BJ (cell line): ENCODE data around the gene JOSD1. TPM values are rescaled to one million over a fixed set of nuclear protein-coding genes. Genes with fewer than 3 reads are reported as not detected.

Experiments
- CTCF ChIA-PET: fragments of 350-600 bp; formaldehyde crosslinking; extraction: SDS; loops from one replicate; lab custom pipeline; 2021; ENCODE audit warnings: antibody characterized with exemption, inconsistent platforms; lab: Yijun Ruan, JAX
- POLR2A ChIA-PET: fragments of 300-600 bp; sonication (Branson Sonifier 250); formaldehyde crosslinking; extraction: SDS; loops from one replicate; lab custom pipeline; 2021; ENCODE audit warnings: antibody characterized with exemption; lab: Charles Lee
- DNase-seq: peaks from one replicate; pipeline ENCODE4 v3.0.0-alpha.2; 2011; ENCODE audit warnings: low read depth
- H3K27me3 ChIP-seq: 2 replicates; pipeline ENCODE4 v1.6.0; 2011; ENCODE audit warnings: low read length; ENCODE audit not compliant: control insufficient read depth, insufficient read depth
- H3K36me3 ChIP-seq: 2 replicates; pipeline ENCODE4 v1.5.1; 2011; ENCODE audit warnings: low read length; ENCODE audit not compliant: control insufficient read depth, insufficient read depth
- H3K4me3 ChIP-seq: 2 replicates; pipeline ENCODE4 v1.5.1; 2011; ENCODE audit warnings: low read depth, mild to moderate bottlenecking, control low read depth, low read length
- CTCF ChIP-seq: IDR thresholded peaks from 2 replicates; pipeline ENCODE4 v1.5.1; 2011; ENCODE audit warnings: low read depth, mild to moderate bottlenecking, control low read depth, inconsistent platforms, low read length, moderate library complexity; ENCODE audit not compliant: insufficient read depth
- polyA plus RNA-seq: library from polyadenylated mRNA; depleted of rRNA; stranded (reverse); fragments of >200 nt; gene quantifications from 2 replicates; pipeline ENCODE4 v1.2.3, GENCODE V29; 2011

The JOSD1 gene
- polyA plus RNA-seq, 1 experiment = 43.6 TPM

GRCh38 chr22:38656256-38657044 is 44.3 kb downstream of the JOSD1 start, which contains the start of the genes CBY1 and FAM227A:
Gene CBY1, plus strand, starts transcription at chr22:38656638. Its CDS starts 11,417 bp downstream, at chr22:38668055.
Gene FAM227A, minus strand, starts transcription at chr22:38656392. Its CDS starts 6,224 bp downstream, at chr22:38650168.
- DNase-seq = no peak
- H3K27me3 ChIP-seq = no peaks in the 10 kb centered on the region
- peak within 1 kb of the TSS; percentile 80 for H3K4me3 ChIP-seq
- CTCF ChIA-PET = no interaction called here
- POLR2A ChIA-PET = no interaction called here
- TF ChIP-seq CTCF = no peak
- H3K36me3 ChIP-seq = peaks cover 1% of the 10 kb centered on the region; the same call in 1 of the 2 replicates

GRCh38 chr22:38655519-38656255 is 45.1 kb downstream of the JOSD1 start:
- DNase-seq = no peak
- CTCF ChIA-PET = no interaction called here

GRCh38 chr22:38653741-38654140 is 47.0 kb downstream of the JOSD1 start:
- TF ChIP-seq CTCF = no peak
- ChIA-PET POLR2A (no interaction called here), CTCF (interaction anchor here (0.7 kb wide), 1 partner anchor 13 kb away, joined by 3 read pairs; no protein-coding TSS in a partner anchor)
- Histone ChIP-seq H3K27me3 (no peaks in the 10 kb centered on the region), H3K36me3 (no peaks in the 10 kb centered on the region), H3K4me3 (no peak overlapping the region)
- no peak for DNase-seq

More at GRCh38 chr22:38655519-38656255, 45.1 kb downstream of the JOSD1 start:
- POLR2A ChIA-PET = no interaction called here
- Histone ChIP-seq H3K27me3 (no peaks in the 10 kb centered on the region), H3K36me3 (no peaks in the 10 kb centered on the region), H3K4me3 (peak overlapping the region; percentile 80)
- TF ChIP-seq CTCF = no peak

- ChIA-PET CTCF (interaction anchor here (0.7 to 1.7 kb wide), 2 partner anchors 13 to 29 kb away, joined by 3 to 4 read pairs; partner anchors contain the start of gene TOMM22), POLR2A (no interaction called here)
- DNase-seq = no peak
- TF ChIP-seq CTCF = no peak
- Histone ChIP-seq H3K4me3 (no peak overlapping the region), H3K27me3 (no peaks in the 10 kb centered on the region), H3K36me3 (no peaks in the 10 kb centered on the region)
Observed at GRCh38 chr22:38652859-38653258, 47.9 kb downstream of the JOSD1 start.
